ENCODE results near the gene GSS. TPM values are rescaled to one million over a fixed set of nuclear protein-coding genes. Genes with fewer than 3 reads are reported as not detected.

The GSS gene
- total and polyA plus RNA-seq, 2 donors (not counting 3 experiments of a cell fraction or from before 2014, with no cell fraction given), result 47.9 to 65.1 TPM

DNA sequence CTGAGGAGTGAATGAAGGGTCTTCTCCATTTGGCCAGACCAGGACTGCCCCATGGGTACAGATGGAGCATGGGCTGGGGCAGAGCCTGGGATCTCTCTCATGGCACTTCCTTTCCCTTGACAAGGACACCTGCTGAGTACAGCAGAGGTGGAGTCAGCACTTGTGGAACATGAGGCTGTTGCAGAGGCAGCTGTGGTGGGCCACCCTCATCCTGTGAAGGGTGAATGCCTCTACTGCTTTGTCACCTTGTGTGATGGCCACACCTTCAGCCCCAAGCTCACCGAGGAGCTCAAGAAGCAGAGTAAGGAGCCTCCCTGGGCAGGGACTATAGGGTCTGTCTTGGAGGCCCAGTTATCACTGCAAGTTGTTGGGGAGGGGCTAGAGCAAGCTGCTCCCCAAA is 29.6 kb downstream of the GSS start:
- dilution Hi-C loops (cut with MboI; ENCODE audit: extremely low pct_ligation_motif_present, low sequenced_read_pairs) (no loop called here), intact Hi-C loops (cut with micrococcal nuclease) (no loop called here)
- no peaks in the 10 kb centered on the region for H3K79me2 ChIP-seq (ENCODE audit: control insufficient read depth, insufficient read depth, low read length)
- BruUV-seq (replicated peaks), result no TSS peak
- TF ChIP-seq GATA2 (IDR thresholded peaks at IDR 0.05; ENCODE audit: insufficient read depth, insufficient read length, low read depth, low read length), result no peak
- H3K36me3 ChIP-seq (ENCODE audit: control insufficient read depth in 2 of 2, extremely low read depth in 1 of 2, insufficient read depth in 2 of 2, low read length in 2 of 2), result peaks cover 17 to 22% of the 10 kb centered on the region in 2 experiments
- FAIRE-seq (no peak), DNase-seq (ENCODE audit: low read depth, low spot score) (no peak)
- POLR2A ChIA-PET, result no interaction called here
- no peak overlapping the region for H3K9ac ChIP-seq (replicated peaks; ENCODE audit: extremely low read depth, insufficient read depth, low read length)
- H2AFZ ChIP-seq (ENCODE audit: low read depth, low read length), result no peak overlapping the region
- H3K4me3 ChIP-seq (replicated peaks in 1 of 3; ENCODE audit: insufficient read depth in 1 of 3, low read depth in 1 of 3, low read length in 3 of 3), result no peak overlapping the region
- H3K27ac ChIP-seq (ENCODE audit: insufficient read depth, low read depth, low read length), result no peak overlapping the region
- H3K9me3 ChIP-seq (replicated peaks; ENCODE audit: control insufficient read depth, insufficient read depth, low read length), result no peaks in the 10 kb centered on the region
- H3K4me2 ChIP-seq (ENCODE audit: insufficient read depth, low read length), result no peak overlapping the region
- H3K9me1 ChIP-seq (replicated peaks; ENCODE audit: control insufficient read depth, extremely low read depth, insufficient read depth, low read length), result no peaks in the 10 kb centered on the region
- H4K20me1 ChIP-seq (replicated peaks; ENCODE audit: control insufficient read depth, extremely low read depth, insufficient read depth, low read length), result no peaks in the 10 kb centered on the region
- H3K4me1 ChIP-seq (ENCODE audit: control insufficient read depth, extremely low read depth, insufficient read depth, low read length), result no peaks in the 10 kb centered on the region
- no peaks in the 10 kb centered on the region for H3K27me3 ChIP-seq (ENCODE audit: control insufficient read depth in 2 of 2, insufficient read depth in 2 of 2, low read length in 2 of 2)
- CTCF ChIA-PET, result no interaction called here

DNA sequence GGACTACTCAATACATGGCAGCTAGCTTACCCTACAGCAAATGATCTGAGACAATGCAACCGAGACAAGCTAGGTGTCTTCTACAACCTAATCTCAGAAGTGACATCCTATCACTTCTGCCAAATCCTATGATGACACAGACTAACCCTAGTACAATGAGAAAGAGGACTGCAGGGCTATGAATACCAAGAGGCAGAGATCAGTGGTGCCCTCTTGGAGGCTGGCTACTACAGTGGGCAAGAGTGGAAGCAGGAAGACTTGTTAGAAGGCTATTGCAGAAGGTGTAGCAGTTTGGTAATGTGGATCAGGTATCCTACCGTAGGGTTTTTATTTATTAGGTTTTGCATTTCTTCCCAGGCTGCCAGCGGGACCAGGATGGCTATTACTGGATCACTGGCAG is 30.3 kb downstream of the GSS start:
- POLR2A ChIA-PET, result no interaction called here
- Histone ChIP-seq H3K27me3 (ENCODE audit: control insufficient read depth in 2 of 2, insufficient read depth in 2 of 2, low read length in 2 of 2) (no peaks in the 10 kb centered on the region), H3K79me2 (ENCODE audit: control insufficient read depth, insufficient read depth, low read length) (no peaks in the 10 kb centered on the region), H3K27ac (ENCODE audit: insufficient read depth, low read depth, low read length) (no peak overlapping the region), H3K9ac (replicated peaks; ENCODE audit: extremely low read depth, insufficient read depth, low read length) (no peak overlapping the region), H4K20me1 (replicated peaks; ENCODE audit: control insufficient read depth, extremely low read depth, insufficient read depth, low read length) (no peaks in the 10 kb centered on the region), H3K4me2 (ENCODE audit: insufficient read depth, low read length) (no peak overlapping the region), H3K4me1 (ENCODE audit: control insufficient read depth, extremely low read depth, insufficient read depth, low read length) (no peaks in the 10 kb centered on the region), H3K9me1 (replicated peaks; ENCODE audit: control insufficient read depth, extremely low read depth, insufficient read depth, low read length) (no peaks in the 10 kb centered on the region), H2AFZ (ENCODE audit: low read depth, low read length) (no peak overlapping the region), H3K4me3 (replicated peaks in 1 of 3; ENCODE audit: insufficient read depth in 1 of 3, low read depth in 1 of 3, low read length in 3 of 3) (no peak overlapping the region), H3K36me3 (ENCODE audit: control insufficient read depth in 2 of 2, extremely low read depth in 1 of 2, insufficient read depth in 2 of 2, low read length in 2 of 2) (peaks cover 17 to 28% of the 10 kb centered on the region in 2 experiments), H3K9me3 (replicated peaks; ENCODE audit: control insufficient read depth, insufficient read depth, low read length) (no peaks in the 10 kb centered on the region)
- CTCF ChIA-PET, result no interaction called here
- dilution Hi-C loops (cut with MboI; ENCODE audit: extremely low pct_ligation_motif_present, low sequenced_read_pairs) (no loop called here), intact Hi-C loops (cut with micrococcal nuclease) (no loop called here)
- FAIRE-seq (no peak), DNase-seq (ENCODE audit: low read depth, low spot score) (no peak)
- TF ChIP-seq POLR2A (IDR thresholded peaks at IDR 0.05; ENCODE audit: low read depth, low read length) (no peak), EZH2 (IDR thresholded peaks at IDR 0.05; ENCODE audit: borderline replicate concordance, low read depth, low read length, severe bottlenecking) (no peak), FOS (IDR thresholded peaks at IDR 0.05; ENCODE audit: borderline replicate concordance, insufficient read depth, low read length) (no peak), JUN (IDR thresholded peaks at IDR 0.05; ENCODE audit: borderline replicate concordance, insufficient read depth, insufficient read length, low read depth) (no peak), GATA2 (IDR thresholded peaks at IDR 0.05; ENCODE audit: insufficient read depth, insufficient read length, low read depth, low read length) (no peak), POLR2AphosphoS5 (IDR thresholded peaks at IDR 0.05; ENCODE audit: insufficient read depth, low read depth, low read length) (no peak), MYC (IDR thresholded peaks at IDR 0.05; ENCODE audit: low read depth, low read length) (no peak)
- TF ChIP-seq, protein P1, sequence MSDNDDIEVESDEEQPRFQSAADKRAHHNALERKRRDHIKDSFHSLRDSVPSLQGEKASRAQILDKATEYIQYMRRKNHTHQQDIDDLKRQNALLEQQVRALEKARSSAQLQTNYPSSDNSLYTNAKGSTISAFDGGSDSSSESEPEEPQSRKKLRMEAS (IDR thresholded peaks at IDR 0.05; ENCODE audit: insufficient read depth, insufficient read length), result no peak
- TF ChIP-seq, protein P2, sequence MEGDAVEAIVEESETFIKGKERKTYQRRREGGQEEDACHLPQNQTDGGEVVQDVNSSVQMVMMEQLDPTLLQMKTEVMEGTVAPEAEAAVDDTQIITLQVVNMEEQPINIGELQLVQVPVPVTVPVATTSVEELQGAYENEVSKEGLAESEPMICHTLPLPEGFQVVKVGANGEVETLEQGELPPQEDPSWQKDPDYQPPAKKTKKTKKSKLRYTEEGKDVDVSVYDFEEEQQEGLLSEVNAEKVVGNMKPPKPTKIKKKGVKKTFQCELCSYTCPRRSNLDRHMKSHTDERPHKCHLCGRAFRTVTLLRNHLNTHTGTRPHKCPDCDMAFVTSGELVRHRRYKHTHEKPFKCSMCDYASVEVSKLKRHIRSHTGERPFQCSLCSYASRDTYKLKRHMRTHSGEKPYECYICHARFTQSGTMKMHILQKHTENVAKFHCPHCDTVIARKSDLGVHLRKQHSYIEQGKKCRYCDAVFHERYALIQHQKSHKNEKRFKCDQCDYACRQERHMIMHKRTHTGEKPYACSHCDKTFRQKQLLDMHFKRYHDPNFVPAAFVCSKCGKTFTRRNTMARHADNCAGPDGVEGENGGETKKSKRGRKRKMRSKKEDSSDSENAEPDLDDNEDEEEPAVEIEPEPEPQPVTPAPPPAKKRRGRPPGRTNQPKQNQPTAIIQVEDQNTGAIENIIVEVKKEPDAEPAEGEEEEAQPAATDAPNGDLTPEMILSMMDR (IDR thresholded peaks at IDR 0.05; ENCODE audit: extremely low read depth in 1 of 2, insufficient read depth in 1 of 2, low read depth in 1 of 2, low read length in 2 of 2), result no peak
- BruUV-seq (replicated peaks), result no TSS peak

Data from endothelial cell of umbilical vein (primary cell).